ENCODE results near the gene C1QTNF1. TPM values are rescaled to one million over a fixed set of nuclear protein-coding genes. Genes with fewer than 3 reads are reported as not detected.

C1QTNF1 gene
- total RNA-seq, 1 experiment from 2014 or later: 18.6 TPM

DNA sequence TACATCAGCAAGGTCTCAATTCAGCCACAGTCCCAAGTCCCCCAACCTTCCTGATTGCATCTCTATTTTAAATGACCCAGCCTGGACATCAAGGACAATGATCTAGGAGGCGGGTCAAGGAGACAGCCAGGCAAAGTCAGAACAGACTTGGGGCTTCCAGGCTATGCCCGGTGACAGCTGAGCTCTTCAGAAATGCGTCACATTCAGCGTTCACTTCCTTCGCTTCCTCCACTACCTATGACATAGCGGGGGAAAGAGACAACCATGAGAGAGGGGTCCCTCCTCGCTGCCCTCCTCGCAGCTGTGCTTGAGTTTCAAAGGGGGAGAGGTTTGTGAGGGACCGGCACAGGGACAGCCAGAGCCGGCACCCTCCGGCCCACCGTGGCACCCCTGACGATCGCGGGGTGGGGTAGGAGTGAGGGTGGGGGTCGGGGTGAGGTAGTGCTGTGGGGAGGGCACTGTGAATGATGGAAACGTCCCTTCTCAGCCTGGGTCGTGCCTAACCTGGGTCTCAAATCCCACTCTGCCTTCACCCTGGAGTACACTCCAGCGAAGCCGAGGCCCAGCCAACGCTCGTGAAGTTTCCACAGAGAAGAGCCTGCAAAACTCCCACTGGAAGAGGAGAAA, 31.9 kb upstream of the C1QTNF1 start:
- BruUV-seq (replicated peaks): no TSS peak
- Histone ChIP-seq H3K36me3 (ENCODE audit: low read depth, low read length) (peaks cover 58% of the 10 kb centered on the region), H3K9me3 (ENCODE audit: low read length) (no peaks in the 10 kb centered on the region), H4K20me1 (ENCODE audit: low read length) (peaks cover 7% of the 10 kb centered on the region; the same call in 1 of the 2 replicates), H3K27ac (ENCODE audit: low read length) (no peak overlapping the region), H3K27me3 (ENCODE audit: low read length) (no peaks in the 10 kb centered on the region), H3K79me2 (ENCODE audit: low read length) (peaks cover 55% of the 10 kb centered on the region), H3K4me2 (ENCODE audit: low read length) (no peak overlapping the region), H3F3A (ENCODE audit: low read length, unreplicated experiment) (peaks cover 13% of the 10 kb centered on the region), H3K9me2 (replicated peaks; ENCODE audit: low read length) (no peaks in the 10 kb centered on the region), H3K9ac (ENCODE audit: low read length) (no peak overlapping the region), H3K4me1 (ENCODE audit: insufficient read depth, low read length) (peaks cover 34% of the 10 kb centered on the region), H3K4me3 (ENCODE audit: low read length) (no peak overlapping the region), H2AFZ (ENCODE audit: low read length) (no peak overlapping the region)
- no peak for ATAC-seq
- DNase-seq: no peak
- TF ChIP-seq EZH2phosphoT487 (IDR thresholded peaks at IDR 0.05; ENCODE audit: borderline replicate concordance, low read length): no peak
- no peak for TF ChIP-seq EZH2 (IDR thresholded peaks at IDR 0.05; ENCODE audit: low read length, unreplicated experiment)
- TF ChIP-seq, protein P1, sequence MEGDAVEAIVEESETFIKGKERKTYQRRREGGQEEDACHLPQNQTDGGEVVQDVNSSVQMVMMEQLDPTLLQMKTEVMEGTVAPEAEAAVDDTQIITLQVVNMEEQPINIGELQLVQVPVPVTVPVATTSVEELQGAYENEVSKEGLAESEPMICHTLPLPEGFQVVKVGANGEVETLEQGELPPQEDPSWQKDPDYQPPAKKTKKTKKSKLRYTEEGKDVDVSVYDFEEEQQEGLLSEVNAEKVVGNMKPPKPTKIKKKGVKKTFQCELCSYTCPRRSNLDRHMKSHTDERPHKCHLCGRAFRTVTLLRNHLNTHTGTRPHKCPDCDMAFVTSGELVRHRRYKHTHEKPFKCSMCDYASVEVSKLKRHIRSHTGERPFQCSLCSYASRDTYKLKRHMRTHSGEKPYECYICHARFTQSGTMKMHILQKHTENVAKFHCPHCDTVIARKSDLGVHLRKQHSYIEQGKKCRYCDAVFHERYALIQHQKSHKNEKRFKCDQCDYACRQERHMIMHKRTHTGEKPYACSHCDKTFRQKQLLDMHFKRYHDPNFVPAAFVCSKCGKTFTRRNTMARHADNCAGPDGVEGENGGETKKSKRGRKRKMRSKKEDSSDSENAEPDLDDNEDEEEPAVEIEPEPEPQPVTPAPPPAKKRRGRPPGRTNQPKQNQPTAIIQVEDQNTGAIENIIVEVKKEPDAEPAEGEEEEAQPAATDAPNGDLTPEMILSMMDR (conservative IDR thresholded peaks at IDR 0.05; ENCODE audit: low read depth, low read length): no peak
- intact Hi-C loops (cut with micrococcal nuclease): no loop called here
- ChIA-PET CTCF (no interaction called here), POLR2A (ENCODE audit: unreplicated experiment) (no interaction called here)

DNA sequence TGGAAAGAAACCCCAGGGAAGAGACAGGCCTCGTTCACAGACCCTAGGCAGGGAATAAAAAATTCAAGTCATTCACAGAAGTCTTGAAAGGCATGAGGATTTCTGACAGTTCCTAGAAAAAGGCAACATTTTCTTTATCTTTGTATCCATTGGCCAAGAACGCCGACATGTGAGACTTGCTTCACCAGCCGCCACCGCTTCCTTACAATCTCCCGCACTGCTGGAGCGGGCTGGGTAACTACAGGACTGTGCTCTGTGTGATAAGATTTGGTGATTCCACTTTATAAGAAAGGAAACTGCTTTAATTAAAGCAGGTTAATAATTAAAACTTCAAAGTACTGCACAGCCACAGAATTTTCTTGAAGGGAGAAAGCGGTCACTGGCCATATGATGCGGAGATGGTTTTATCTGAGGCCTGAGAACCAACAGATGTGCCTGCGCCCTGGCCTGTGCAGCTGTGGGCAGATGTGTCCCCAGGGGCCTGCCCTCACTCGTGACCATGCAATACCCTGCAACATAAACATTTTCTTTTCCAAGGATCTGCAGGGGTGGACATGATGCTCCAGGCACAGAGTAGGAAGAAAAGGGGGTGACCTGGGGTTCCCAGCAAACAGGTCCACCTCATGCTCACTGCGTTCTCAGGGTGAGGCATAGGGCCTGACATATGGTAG, 31.3 kb upstream of the C1QTNF1 start:
- peaks cover 61% of the 10 kb centered on the region for H3K79me2 ChIP-seq (ENCODE audit: low read length)
- peaks cover 64% of the 10 kb centered on the region for H3K36me3 ChIP-seq (ENCODE audit: low read depth, low read length)
- peaks cover 7% of the 10 kb centered on the region; the same call in 1 of the 2 replicates for H4K20me1 ChIP-seq (ENCODE audit: low read length)
- H3K9ac ChIP-seq (ENCODE audit: low read length): no peak overlapping the region
- no peaks in the 10 kb centered on the region for H3K27me3 ChIP-seq (ENCODE audit: low read length)
- DNase-seq (no peak), ATAC-seq (no peak)
- H3K9me3 ChIP-seq (ENCODE audit: low read length): no peaks in the 10 kb centered on the region
- no TSS peak for BruUV-seq (replicated peaks)
- H3K4me3 ChIP-seq (ENCODE audit: low read length): no peak overlapping the region
- POLR2A ChIA-PET (ENCODE audit: unreplicated experiment): no interaction called here
- H3F3A ChIP-seq (ENCODE audit: low read length, unreplicated experiment): peaks cover 7% of the 10 kb centered on the region
- H3K4me2 ChIP-seq (ENCODE audit: low read length): no peak overlapping the region
- no peak overlapping the region for H3K27ac ChIP-seq (ENCODE audit: low read length)
- H2AFZ ChIP-seq (ENCODE audit: low read length): no peak overlapping the region
- H3K4me1 ChIP-seq (ENCODE audit: insufficient read depth, low read length): peaks cover 34% of the 10 kb centered on the region
- TF ChIP-seq EZH2 (IDR thresholded peaks at IDR 0.05; ENCODE audit: low read length, unreplicated experiment) (no peak), EZH2phosphoT487 (IDR thresholded peaks at IDR 0.05; ENCODE audit: borderline replicate concordance, low read length) (no peak)
- TF ChIP-seq, protein P1 (conservative IDR thresholded peaks at IDR 0.05; ENCODE audit: low read depth, low read length): no peak
- CTCF ChIA-PET: no interaction called here
- H3K9me2 ChIP-seq (replicated peaks; ENCODE audit: low read length): no peaks in the 10 kb centered on the region
- intact Hi-C loops (cut with micrococcal nuclease): no loop called here

Data from PC-3 (cell line).